Colonic mucosa (tissue), 4 donors: ENCODE results near the gene LARP6. TPM values are rescaled to one million over a fixed set of nuclear protein-coding genes. Genes with fewer than 3 reads are reported as not detected.

Source experiments
- DNase-seq: peaks from one replicate; pipeline ENCODE4 v3.0.0-alpha.2; 2020
- H3K27ac ChIP-seq: fragments of 200-600 bp; one replicate; pipeline ENCODE4 v1.8.0; 2021
- H3K27me3 ChIP-seq: fragments of 200-600 bp; one replicate; pipeline ENCODE4 v1.8.0; 2021
- H3K36me3 ChIP-seq: fragments of 200-600 bp; one replicate; pipeline ENCODE4 v1.8.0; 2021
- H3K4me1 ChIP-seq: fragments of 200-600 bp; one replicate; pipeline ENCODE4 v1.8.0; 2021; ENCODE audit warnings: mild to moderate bottlenecking
- H3K4me3 ChIP-seq: fragments of 200-600 bp; one replicate; pipeline ENCODE4 v1.8.0; 2021
- H3K9ac ChIP-seq, 2 donors: one replicate each; pipeline ENCODE4 v1.7.0; 2013; ENCODE audit warnings: control low read depth in 2 of 2, low read depth in 2 of 2, low read length in 2 of 2
- H3K9me3 ChIP-seq: fragments of 200-600 bp; one replicate; pipeline ENCODE4 v1.8.0; 2021
- CTCF ChIP-seq: fragments of 200-600 bp; IDR thresholded peaks from one replicate; pipeline ENCODE4 v1.8.0; 2022; ENCODE audit warnings: antibody characterized with exemption, mild to moderate bottlenecking
- intact Hi-C: fragments of 100-400 bp; cut with DNase I; formaldehyde crosslinking; loops from one replicate; pipeline ENCODE4 v1.14.1; 2022
- total RNA-seq, 2 donors: library from RNA; stranded (reverse); fragmentation: NEBNext Ultra II Directional in 1 of 2; extraction: Animal tissue kit (Norgen Biotek cat#: 25700) in 1 of 2; gene quantifications; one replicate each; pipeline ENCODE4 v1.2.1, GENCODE V29; 2021
- donor health status: healthy.
- donor health status: DM: no; HTN: no; CAD: no.
- donor health status: DM: no; HTN: no; CAD: no.

The LARP6 gene
- total RNA-seq, 2 donors from 2014 or later = 0.49 to 3.5 TPM

GRCh38 chr15:70853318-70853972 is 512 bp downstream of the LARP6 start:
- intact Hi-C loops = no loop called here
- Histone ChIP-seq H3K9me3 (no peaks in the 10 kb centered on the region), H3K27me3 (peaks cover 8% of the 10 kb centered on the region), H3K36me3 (no peaks in the 10 kb centered on the region), H3K4me3 (peak overlapping the region; percentile 52), H3K9ac (peak overlapping the region in 1 of 2 donors; percentile 66), H3K4me1 (no peaks in the 10 kb centered on the region), H3K27ac (no peak overlapping the region)
- DNase-seq = no peak
- TF ChIP-seq CTCF = no peak

- H3K9me3 ChIP-seq = no peaks in the 10 kb centered on the region
- no peaks in the 10 kb centered on the region for H3K4me1 ChIP-seq
- H3K27ac ChIP-seq = no peak overlapping the region
- H3K9ac ChIP-seq = peak overlapping the region in 1 of 2 donors; percentile 66
- no peak for DNase-seq
- H3K27me3 ChIP-seq = peaks cover 8% of the 10 kb centered on the region
- H3K4me3 ChIP-seq = peak overlapping the region; percentile 52
- intact Hi-C loops = no loop called here
- no peak for TF ChIP-seq CTCF
- H3K36me3 ChIP-seq = no peaks in the 10 kb centered on the region
Measured at GRCh38 chr15:70852501-70853317, 1.2 kb downstream of the LARP6 start.

GRCh38 chr15:70851889-70852288 is 2.1 kb downstream of the LARP6 start:
- intact Hi-C loops = no loop called here
- TF ChIP-seq CTCF = no peak
- Histone ChIP-seq H3K9ac (no peak overlapping the region), H3K27ac (no peak overlapping the region), H3K36me3 (no peaks in the 10 kb centered on the region), H3K27me3 (peaks cover 8% of the 10 kb centered on the region), H3K4me1 (no peaks in the 10 kb centered on the region), H3K9me3 (no peaks in the 10 kb centered on the region), H3K4me3 (no peak overlapping the region)
- DNase-seq = no peak

GRCh38 chr15:70845602-70846360 is 8.2 kb downstream of the LARP6 start:
- DNase-seq = no peak
- no peaks in the 10 kb centered on the region for H3K27me3 ChIP-seq
- intact Hi-C loops = no loop called here

More at GRCh38 chr15:70845602-70846360, 8.2 kb downstream of the LARP6 start:
- Histone ChIP-seq H3K9ac (no peak overlapping the region), H3K9me3 (no peaks in the 10 kb centered on the region), H3K4me3 (no peak overlapping the region), H3K4me1 (no peaks in the 10 kb centered on the region), H3K27ac (no peak overlapping the region), H3K36me3 (no peaks in the 10 kb centered on the region)
- no peak for TF ChIP-seq CTCF
